Uterus (tissue), 2 donors: ENCODE measurements around the gene ALDH1A1.

Experiments
- POLR2A ChIP-seq, 2 donors: fragments of 450-650 bp; IDR thresholded peaks; one replicate each; pipeline ENCODE4 v1.6.1; 2016; ENCODE audit warnings: antibody characterized with exemption in 2 of 2, mild to moderate bottlenecking in 1 of 2, moderate library complexity in 1 of 2
- TF ChIP-seq, protein P1 (sequence below), 4 experiments: fragments of 200-600 bp in 2 of 4; fragments of 450-650 bp in 2 of 4; sonication (generic) in 2 of 4; IDR thresholded peaks; one replicate each; pipeline ENCODE4 v1.5.1; 2016 to 2019; ENCODE audit warnings: antibody characterized with exemption in 4 of 4, mild to moderate bottlenecking in 2 of 4, moderate library complexity in 1 of 4

DNA sequence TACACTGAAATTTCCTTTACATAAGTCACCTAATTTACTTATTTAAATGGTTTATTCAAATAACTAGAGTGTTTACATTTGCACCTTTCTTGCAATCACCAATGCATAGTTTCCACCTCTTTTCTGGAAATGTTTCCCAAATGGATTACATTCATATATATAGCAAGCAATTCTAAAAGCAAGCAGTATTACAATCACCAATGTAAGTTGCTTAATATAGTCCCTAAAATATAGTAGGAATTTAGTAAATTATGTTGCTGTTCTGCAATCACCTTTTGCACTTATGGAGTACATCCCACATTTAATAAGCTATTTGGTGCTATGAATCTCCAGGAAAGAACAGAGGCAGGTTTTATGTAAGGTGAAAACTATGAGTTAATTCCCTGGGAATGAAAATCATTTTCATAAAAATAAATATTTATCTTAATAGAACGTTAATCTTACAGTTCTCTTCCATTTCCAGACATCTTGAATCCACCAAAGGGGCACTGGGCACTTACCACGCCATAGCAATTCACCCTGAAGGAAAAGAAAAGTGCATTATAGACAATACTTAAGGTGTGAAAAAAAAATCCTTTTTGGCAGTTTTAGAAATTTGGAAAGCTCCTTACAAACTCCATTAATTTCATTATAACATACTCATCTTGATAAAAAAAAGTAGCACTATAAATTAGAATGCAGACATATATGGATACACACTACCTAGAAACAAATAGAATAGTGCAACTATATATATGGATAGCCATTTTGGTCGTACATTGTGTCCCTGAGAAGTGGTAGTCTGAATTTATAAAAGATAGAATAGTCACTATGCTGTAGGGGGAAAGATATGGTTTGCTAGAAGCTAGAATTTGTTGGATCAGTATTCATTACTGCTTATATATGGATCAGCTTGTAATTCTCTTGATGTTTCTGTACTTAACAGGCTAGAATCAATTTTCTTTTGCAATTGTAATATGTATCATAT is 47.1 kb downstream of the ALDH1A1 start:
- TF ChIP-seq, protein P1, sequence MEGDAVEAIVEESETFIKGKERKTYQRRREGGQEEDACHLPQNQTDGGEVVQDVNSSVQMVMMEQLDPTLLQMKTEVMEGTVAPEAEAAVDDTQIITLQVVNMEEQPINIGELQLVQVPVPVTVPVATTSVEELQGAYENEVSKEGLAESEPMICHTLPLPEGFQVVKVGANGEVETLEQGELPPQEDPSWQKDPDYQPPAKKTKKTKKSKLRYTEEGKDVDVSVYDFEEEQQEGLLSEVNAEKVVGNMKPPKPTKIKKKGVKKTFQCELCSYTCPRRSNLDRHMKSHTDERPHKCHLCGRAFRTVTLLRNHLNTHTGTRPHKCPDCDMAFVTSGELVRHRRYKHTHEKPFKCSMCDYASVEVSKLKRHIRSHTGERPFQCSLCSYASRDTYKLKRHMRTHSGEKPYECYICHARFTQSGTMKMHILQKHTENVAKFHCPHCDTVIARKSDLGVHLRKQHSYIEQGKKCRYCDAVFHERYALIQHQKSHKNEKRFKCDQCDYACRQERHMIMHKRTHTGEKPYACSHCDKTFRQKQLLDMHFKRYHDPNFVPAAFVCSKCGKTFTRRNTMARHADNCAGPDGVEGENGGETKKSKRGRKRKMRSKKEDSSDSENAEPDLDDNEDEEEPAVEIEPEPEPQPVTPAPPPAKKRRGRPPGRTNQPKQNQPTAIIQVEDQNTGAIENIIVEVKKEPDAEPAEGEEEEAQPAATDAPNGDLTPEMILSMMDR (IDR thresholded peaks at IDR 0.05): no peak
- no peak for TF ChIP-seq POLR2A (IDR thresholded peaks at IDR 0.05)
